SK-N-SH (cell line): ENCODE results near the gene CLDN19.

ENCODE experiments used
- CTCF ChIP-seq: fragments of 200-600 bp; sonication (generic); IDR thresholded peaks from 2 replicates; pipeline ENCODE4 v1.6.1; 2017; ENCODE audit warnings: antibody characterized with exemption, mild to moderate bottlenecking, moderate library complexity
- ELF1 ChIP-seq: IDR thresholded peaks from 2 replicates; pipeline ENCODE4 v1.4.0; 2012
- EP300 ChIP-seq, 2 experiments: IDR thresholded peaks; 2 replicates each; pipeline versions ENCODE4 v1.4.0 to v1.6.1; 2012; ENCODE audit warnings: borderline replicate concordance in 1 of 2, low read depth in 1 of 2, low read length in 1 of 2
- EZH2phosphoT487 ChIP-seq: fragments of 200-600 bp; sonication (generic); IDR thresholded peaks from 2 replicates; pipeline ENCODE4 v1.6.1; 2017; ENCODE audit warnings: low read depth, mixed run types, mild to moderate bottlenecking, antibody characterized with exemption, moderate library complexity, borderline replicate concordance
- FOXM1 ChIP-seq: IDR thresholded peaks from 2 replicates; pipeline ENCODE4 v1.4.0; 2012; ENCODE audit warnings: low read depth, mild to moderate bottlenecking
- POLR2AphosphoS5 ChIP-seq: IDR thresholded peaks from 2 replicates; pipeline ENCODE4 v1.6.1; 2012; ENCODE audit warnings: low read depth, low read length
- RAD21 ChIP-seq: IDR thresholded peaks from 2 replicates; pipeline ENCODE4 v1.6.1; 2012; ENCODE audit warnings: mild to moderate bottlenecking, low read length
- REST ChIP-seq: IDR thresholded peaks from 2 replicates; pipeline ENCODE4 v1.6.1; 2012; ENCODE audit warnings: mild to moderate bottlenecking, low read depth, low read length, moderate library complexity
- SIN3A ChIP-seq: IDR thresholded peaks from 2 replicates; pipeline ENCODE4 v1.6.1; 2012; ENCODE audit warnings: low read depth, mild to moderate bottlenecking, low read length, moderate library complexity, borderline replicate concordance
- TAF1 ChIP-seq: IDR thresholded peaks from 2 replicates; pipeline ENCODE4 v1.6.1; 2012; ENCODE audit warnings: low read depth, mild to moderate bottlenecking, low read length, moderate library complexity, borderline replicate concordance
- TCF12 ChIP-seq: IDR thresholded peaks from 2 replicates; pipeline ENCODE4 v1.4.0; 2012
- USF1 ChIP-seq: IDR thresholded peaks from 2 replicates; pipeline ENCODE4 v1.4.0; 2012; ENCODE audit warnings: low read depth, borderline replicate concordance
- YY1 ChIP-seq: IDR thresholded peaks from 2 replicates; pipeline ENCODE4 v1.4.0; 2012; ENCODE audit warnings: low read depth, mild to moderate bottlenecking

GRCh38 chr1:42732126-42732680 lies 7.8 kb downstream of the CLDN19 start:
- no peak for TF ChIP-seq RAD21
- no peak for TF ChIP-seq CTCF
- TF ChIP-seq POLR2AphosphoS5: no peak
- no peak for TF ChIP-seq USF1
- TF ChIP-seq EZH2phosphoT487: no peak
- TF ChIP-seq TCF12: no peak
- TF ChIP-seq REST: no peak
- TF ChIP-seq YY1: no peak
- no peak for TF ChIP-seq ELF1
- TF ChIP-seq TAF1: no peak
- no peak for TF ChIP-seq EP300 (IDR thresholded peaks at IDR 0.05; ENCODE audit: borderline replicate concordance in 1 of 2, low read depth in 1 of 2, low read length in 1 of 2)
- no peak for TF ChIP-seq SIN3A
- TF ChIP-seq FOXM1: no peak
